Superior temporal gyrus (tissue), 1 donor: Measurements from ENCODE around the gene NOC4L.
"Not testable (repeated sequence)": the region's sequence is repeated elsewhere in the genome, so short reads cannot be mapped to it uniquely, and the experiment has no call there.

Source experiments
- DNase-seq: peaks from one replicate; pipeline ENCODE4 v3.0.0-alpha.2; 2016; ENCODE audit errors: extremely low spot score

NOC4L gene

GRCh38 chr12:132123970-132124765 lies 20.1 kb upstream of the NOC4L start:
- no peak for DNase-seq

- DNase-seq: no peak
Measured at GRCh38 chr12:132124766-132125425, 19.4 kb upstream of the NOC4L start.

GRCh38 chr12:132125736-132126135 lies 18.5 kb upstream of the NOC4L start:
- DNase-seq: no peak

- no peak for DNase-seq
Measured at GRCh38 chr12:132127041-132127440, 17.2 kb upstream of the NOC4L start.

GRCh38 chr12:132129007-132129406 lies 15.2 kb upstream of the NOC4L start:
- DNase-seq: no peak

- no peak for DNase-seq
Measured at GRCh38 chr12:132130690-132131089, 13.6 kb upstream of the NOC4L start.

GRCh38 chr12:132131229-132131628 lies 13.0 kb upstream of the NOC4L start:
- no peak for DNase-seq

GRCh38 chr12:132131952-132132351 lies 12.3 kb upstream of the NOC4L start:
- no peak for DNase-seq

GRCh38 chr12:132132609-132133430 lies 11.4 kb upstream of the NOC4L start:
- no peak for DNase-seq

GRCh38 chr12:132133952-132134652 lies 10.2 kb upstream of the NOC4L start:
- no peak for DNase-seq

- not testable (repeated sequence) for DNase-seq
Measured at GRCh38 chr12:132134653-132135183, 9.5 kb upstream of the NOC4L start.

- DNase-seq: not testable (repeated sequence)
Measured at GRCh38 chr12:132136226-132136625, 8.0 kb upstream of the NOC4L start.

- no peak for DNase-seq
Measured at GRCh38 chr12:132137483-132138125, 6.7 kb upstream of the NOC4L start.

GRCh38 chr12:132138941-132139871 lies 5.1 kb upstream of the NOC4L start:
- DNase-seq: no peak

GRCh38 chr12:132139912-132140311 lies 4.3 kb upstream of the NOC4L start:
- DNase-seq: no peak

- DNase-seq: no peak
Measured at GRCh38 chr12:132140501-132140900, 3.8 kb upstream of the NOC4L start.

- no peak for DNase-seq
Measured at GRCh38 chr12:132140918-132141841, 3.1 kb upstream of the NOC4L start.

GRCh38 chr12:132141976-132142678 lies 2.1 kb upstream of the NOC4L start:
- no peak for DNase-seq
